ENCODE measurements around the gene KIRREL1. TPM values are rescaled to one million over a fixed set of nuclear protein-coding genes. Genes with fewer than 3 reads are reported as not detected.

Gene KIRREL1
- total RNA-seq, 2 experiments from 2014 or later, result not detected

DNA sequence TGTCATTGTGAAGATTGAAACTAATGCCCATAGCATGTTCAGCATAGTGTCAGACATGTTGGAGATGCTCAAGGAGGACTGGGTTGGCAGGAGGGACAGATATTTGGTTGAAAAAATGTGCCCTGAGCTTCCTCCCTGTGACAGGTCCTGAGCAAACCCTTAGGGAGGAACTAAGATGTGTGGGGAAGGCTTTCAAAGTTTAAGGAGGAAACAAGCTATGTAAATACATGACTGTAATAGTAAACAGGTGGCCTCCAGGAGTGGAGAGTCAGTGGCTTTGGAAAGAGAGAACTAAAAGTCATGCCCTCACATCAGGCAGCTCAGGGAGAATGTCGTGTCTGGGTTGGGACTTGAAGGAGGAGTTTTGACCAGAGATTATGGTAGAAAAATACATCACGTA lies 9.7 kb upstream of the KIRREL1 start:
- Mint-ChIP-seq H3K4me1 (no peaks in the 10 kb centered on the region), H3K36me3 (ENCODE audit: low read depth) (no peaks in the 10 kb centered on the region), H3K27ac (no peak overlapping the region), H3K4me3 (no peak overlapping the region), H3K9me3 (no peaks in the 10 kb centered on the region), H3K27me3 (peaks cover 9% of the 10 kb centered on the region)
- CTCF ChIA-PET, result interaction anchor here (1.0 kb wide), 1 partner anchor 94 kb away, joined by 3 read pairs; no protein-coding TSS in a partner anchor
- DNase-seq, result no peak
- POLR2A ChIA-PET, result no interaction called here

DNA sequence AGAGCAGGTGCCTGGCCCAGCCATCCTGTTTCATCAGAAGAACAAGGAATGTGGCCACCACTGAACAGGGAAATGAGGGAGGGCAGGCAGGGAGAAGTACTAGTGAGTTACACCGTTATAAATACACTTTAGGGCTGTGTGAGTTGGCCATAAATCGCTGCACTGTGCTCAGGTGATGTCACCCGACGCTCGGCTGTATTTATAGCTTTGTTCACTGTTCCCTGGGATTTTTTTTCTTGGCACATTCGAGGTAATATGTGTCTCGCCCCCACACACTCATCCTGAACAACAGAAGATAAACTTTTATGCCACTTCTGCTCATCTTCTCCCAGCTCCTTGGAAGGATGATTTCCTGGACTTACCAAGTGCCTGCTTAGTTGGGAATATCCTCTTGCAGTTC lies 9.0 kb upstream of the KIRREL1 start:
- no peaks in the 10 kb centered on the region for H3K9me3 Mint-ChIP-seq
- DNase-seq, result no peak
- H3K4me1 Mint-ChIP-seq, result no peaks in the 10 kb centered on the region
- ChIA-PET POLR2A (no interaction called here), CTCF (interaction anchor here (1.0 kb wide), 1 partner anchor 93 kb away, joined by 3 read pairs; no protein-coding TSS in a partner anchor)
- no peaks in the 10 kb centered on the region for H3K36me3 Mint-ChIP-seq (ENCODE audit: low read depth)
- H3K27ac Mint-ChIP-seq, result no peak overlapping the region
- peaks cover 6% of the 10 kb centered on the region for H3K27me3 Mint-ChIP-seq
- H3K4me3 Mint-ChIP-seq, result no peak overlapping the region

DNA sequence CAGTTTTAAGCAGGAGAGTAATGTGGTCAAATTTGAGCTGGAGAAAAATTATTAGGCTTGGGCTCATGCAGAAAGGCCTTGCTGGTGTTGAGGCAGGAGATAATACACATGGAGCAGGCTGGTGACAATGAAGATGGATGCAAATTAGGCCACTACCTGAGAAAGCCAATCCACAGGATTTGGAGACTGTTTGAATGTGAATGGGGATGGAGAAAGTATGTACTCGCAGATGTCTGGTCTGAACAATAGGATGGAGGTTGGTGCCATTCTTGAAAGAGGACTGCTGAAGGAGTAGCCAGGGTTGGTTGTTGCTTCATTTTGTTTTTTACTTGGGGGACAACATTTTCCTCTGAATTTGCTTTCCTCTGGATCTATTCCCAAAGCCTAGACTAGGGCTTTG lies 8.0 kb upstream of the KIRREL1 start:
- H3K9me3 Mint-ChIP-seq, result no peaks in the 10 kb centered on the region
- no peaks in the 10 kb centered on the region for H3K36me3 Mint-ChIP-seq (ENCODE audit: low read depth)
- no peak overlapping the region for H3K27ac Mint-ChIP-seq
- ChIA-PET CTCF (no interaction called here), POLR2A (no interaction called here)
- H3K27me3 Mint-ChIP-seq, result peaks cover 9% of the 10 kb centered on the region
- H3K4me3 Mint-ChIP-seq, result no peak overlapping the region
- DNase-seq, result no peak
- H3K4me1 Mint-ChIP-seq, result no peaks in the 10 kb centered on the region

DNA sequence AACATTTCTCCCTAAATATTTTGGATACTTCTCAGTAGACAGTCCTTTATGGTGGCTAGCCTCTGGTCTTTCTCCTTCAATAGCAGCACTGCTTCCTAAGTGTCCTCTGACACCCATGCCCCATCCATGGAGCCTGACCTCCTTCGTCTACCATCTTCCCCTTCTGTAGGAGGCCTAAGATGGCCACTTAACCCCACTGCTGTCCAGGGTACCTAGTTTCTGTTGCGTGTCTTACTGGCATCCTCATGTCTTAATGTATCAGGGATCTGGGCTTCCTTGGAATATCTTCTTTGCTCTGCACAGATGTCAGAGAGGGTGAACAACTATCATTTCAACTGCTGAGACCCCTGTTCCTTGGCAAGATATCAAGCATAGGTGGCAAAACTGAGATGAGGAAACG lies 5.4 kb upstream of the KIRREL1 start:
- Mint-ChIP-seq H3K9me3 (no peaks in the 10 kb centered on the region), H3K36me3 (ENCODE audit: low read depth) (no peaks in the 10 kb centered on the region), H3K4me1 (peaks cover 4% of the 10 kb centered on the region), H3K27me3 (peaks cover 27% of the 10 kb centered on the region), H3K4me3 (no peak overlapping the region), H3K27ac (no peak overlapping the region)
- POLR2A ChIA-PET, result no interaction called here
- CTCF ChIA-PET, result interaction anchor here (1.2 kb wide), 1 partner anchor 12 kb away, joined by 3 read pairs; no protein-coding TSS in a partner anchor
- no peak for DNase-seq

DNA sequence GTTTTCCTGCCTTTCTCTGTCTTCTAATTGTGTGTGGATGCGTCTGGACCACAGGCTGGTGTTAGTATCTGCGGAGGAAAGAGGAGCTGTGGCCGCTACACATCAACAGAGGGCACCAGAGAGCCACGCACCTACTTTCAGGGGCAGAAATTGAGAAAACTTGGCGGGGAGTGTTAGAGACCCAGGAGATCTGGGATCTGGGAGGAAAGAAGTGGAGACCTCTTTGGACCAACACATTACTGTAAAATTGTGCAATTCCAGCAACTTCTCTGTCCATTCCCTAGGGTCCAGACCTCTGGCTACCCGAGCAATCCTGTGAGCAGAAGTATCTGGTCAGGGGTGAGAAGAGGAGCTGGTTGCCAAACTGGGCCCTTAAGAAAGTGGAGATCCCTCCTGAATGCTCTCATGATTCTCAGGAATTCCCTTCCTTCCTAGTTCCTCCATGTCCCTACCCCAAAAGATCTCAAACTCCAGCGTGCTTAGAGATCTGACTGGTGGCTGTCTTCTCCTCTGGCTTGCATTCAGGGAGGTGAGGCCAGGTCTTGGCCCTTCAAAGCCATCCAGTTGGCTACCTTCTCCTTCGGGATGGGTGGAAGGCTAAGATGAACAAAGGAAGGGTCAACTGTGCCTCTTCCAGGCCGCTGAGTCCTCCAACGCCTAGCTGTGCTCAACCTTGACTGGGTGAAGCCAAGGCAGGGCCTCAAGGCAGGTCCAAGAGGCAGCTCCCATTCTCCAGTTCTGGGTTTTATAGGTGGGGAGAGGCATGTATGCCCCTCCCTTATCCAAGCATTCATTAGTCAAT lies 1.2 kb upstream of the KIRREL1 start:
- Mint-ChIP-seq H3K4me3 (no peak overlapping the region), H3K36me3 (ENCODE audit: low read depth) (no peaks in the 10 kb centered on the region), H3K4me1 (peaks cover 9% of the 10 kb centered on the region), H3K27ac (no peak overlapping the region), H3K9me3 (no peaks in the 10 kb centered on the region), H3K27me3 (peaks cover 46% of the 10 kb centered on the region)
- ChIA-PET CTCF (interaction anchor here (0.5 to 2.9 kb wide), 8 partner anchors 12 to 149 kb away, joined by 3 to 13 read pairs (median 4); no protein-coding TSS in a partner anchor), POLR2A (no interaction called here)
- DNase-seq, result peak; percentile 55

DNA sequence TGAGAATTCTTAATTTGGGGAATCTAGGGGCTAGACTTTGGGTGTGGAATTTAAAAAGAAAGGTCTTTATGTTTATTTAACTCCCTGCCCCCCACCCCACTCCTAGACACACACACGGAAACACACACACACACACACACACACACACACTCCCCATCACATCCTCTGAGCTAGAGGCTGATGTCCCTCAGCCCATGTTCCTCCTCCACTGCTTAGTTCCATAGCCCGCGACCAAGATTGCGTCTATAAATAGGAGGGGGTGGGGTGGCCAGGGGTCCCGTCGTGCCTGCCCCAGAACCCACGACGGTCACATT lies 655 bp upstream of the KIRREL1 start:
- ChIA-PET POLR2A (no interaction called here), CTCF (interaction anchor here (1.0 to 2.9 kb wide), 5 partner anchors 15 to 149 kb away, joined by 4 to 13 read pairs (median 5); no protein-coding TSS in a partner anchor)
- DNase-seq, result no peak
- no peaks in the 10 kb centered on the region for H3K9me3 Mint-ChIP-seq
- H3K36me3 Mint-ChIP-seq (ENCODE audit: low read depth), result no peaks in the 10 kb centered on the region
- H3K27me3 Mint-ChIP-seq, result peaks cover 48% of the 10 kb centered on the region
- H3K27ac Mint-ChIP-seq, result no peak overlapping the region
- peak overlapping the region; percentile 47 for H3K4me3 Mint-ChIP-seq
- peaks cover 9% of the 10 kb centered on the region for H3K4me1 Mint-ChIP-seq

DNA sequence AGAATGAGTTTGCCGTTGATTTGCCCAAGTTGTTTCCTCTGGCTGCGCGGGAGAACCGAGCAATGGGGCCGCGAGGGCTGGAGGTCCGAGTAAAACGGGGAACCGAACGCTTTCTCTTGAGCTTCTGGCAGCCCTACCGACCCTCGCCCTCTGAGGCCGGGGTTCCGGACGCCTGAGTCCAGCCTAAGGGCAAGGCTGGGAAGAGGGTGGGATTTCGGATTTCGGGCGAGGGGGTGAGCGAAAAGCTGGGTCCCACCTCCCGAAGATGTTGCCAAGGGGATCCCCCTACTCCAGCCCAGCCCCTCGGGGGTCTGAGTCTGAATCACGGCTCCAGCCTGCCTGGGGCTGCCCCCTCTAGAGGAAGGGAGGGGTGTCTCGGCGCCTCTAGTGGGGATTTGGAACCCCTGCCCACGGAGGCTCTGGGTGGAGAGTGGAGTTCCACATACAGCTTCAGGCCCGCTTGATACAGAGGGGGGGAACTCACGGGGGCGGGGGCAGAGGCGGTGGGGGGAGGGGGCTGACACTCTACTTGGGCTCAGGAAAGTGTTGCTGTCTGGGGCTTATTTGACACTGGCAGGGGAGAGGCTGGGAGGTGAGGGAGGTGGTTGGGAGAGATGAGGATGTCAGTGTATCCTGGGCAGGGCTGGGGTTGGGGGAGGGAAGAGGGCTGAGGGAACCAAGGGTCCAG lies 617 bp downstream of the KIRREL1 start:
- ChIA-PET CTCF (interaction anchor here (1.2 kb wide), 1 partner anchor 124 kb away, joined by 4 read pairs; no protein-coding TSS in a partner anchor), POLR2A (no interaction called here)
- Mint-ChIP-seq H3K9me3 (no peaks in the 10 kb centered on the region), H3K27ac (no peak overlapping the region), H3K27me3 (peaks cover 50% of the 10 kb centered on the region), H3K36me3 (ENCODE audit: low read depth) (no peaks in the 10 kb centered on the region), H3K4me1 (peaks cover 9% of the 10 kb centered on the region), H3K4me3 (no peak overlapping the region)
- DNase-seq, result no peak

DNA sequence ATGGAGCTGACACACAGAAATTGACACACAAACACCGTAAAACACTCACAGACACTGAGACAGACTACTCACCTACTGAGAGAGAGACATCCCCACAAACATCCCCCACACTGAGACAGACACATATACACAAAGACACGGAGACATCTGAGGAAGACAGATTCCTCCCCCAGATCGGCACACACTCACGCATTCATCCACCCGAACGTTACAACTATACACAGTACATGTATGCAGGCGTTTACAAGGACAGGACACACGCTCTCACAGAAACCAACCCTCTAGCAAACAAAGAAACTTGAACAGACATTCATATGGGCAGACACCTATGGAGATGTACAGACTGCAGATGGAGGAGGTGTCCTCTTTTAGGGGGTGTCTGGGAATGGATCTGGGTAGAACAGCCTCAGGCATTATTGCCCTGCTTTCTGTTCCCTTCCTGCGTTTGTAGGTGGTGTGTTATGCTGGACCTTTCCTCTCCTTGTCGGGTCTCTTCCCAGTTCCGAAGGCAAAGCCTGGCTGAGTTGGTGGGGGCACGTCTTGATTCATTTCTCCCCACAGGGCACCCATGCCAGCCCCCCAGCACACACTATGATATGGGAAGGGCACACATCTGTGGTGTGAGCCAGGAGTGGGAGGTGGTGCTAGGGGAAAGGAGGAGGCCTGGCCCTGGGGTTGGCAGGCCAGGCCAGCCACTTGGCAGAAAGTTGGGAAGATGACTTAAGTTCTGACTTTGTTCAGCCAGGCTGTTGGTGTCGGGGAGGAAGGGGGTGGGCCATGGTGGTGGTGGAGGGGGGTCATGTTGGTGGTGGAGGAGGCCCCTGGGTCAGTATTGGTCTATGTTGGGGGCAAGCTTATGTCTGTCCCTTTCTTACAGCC lies 1.5 kb downstream of the KIRREL1 start:
- peaks cover 51% of the 10 kb centered on the region for H3K27me3 Mint-ChIP-seq
- no peak overlapping the region for H3K4me3 Mint-ChIP-seq
- H3K36me3 Mint-ChIP-seq (ENCODE audit: low read depth), result no peaks in the 10 kb centered on the region
- no peak for DNase-seq
- no peak overlapping the region for H3K27ac Mint-ChIP-seq
- peaks cover 9% of the 10 kb centered on the region for H3K4me1 Mint-ChIP-seq
- POLR2A ChIA-PET, result no interaction called here
- H3K9me3 Mint-ChIP-seq, result no peaks in the 10 kb centered on the region
- CTCF ChIA-PET, result no interaction called here

DNA sequence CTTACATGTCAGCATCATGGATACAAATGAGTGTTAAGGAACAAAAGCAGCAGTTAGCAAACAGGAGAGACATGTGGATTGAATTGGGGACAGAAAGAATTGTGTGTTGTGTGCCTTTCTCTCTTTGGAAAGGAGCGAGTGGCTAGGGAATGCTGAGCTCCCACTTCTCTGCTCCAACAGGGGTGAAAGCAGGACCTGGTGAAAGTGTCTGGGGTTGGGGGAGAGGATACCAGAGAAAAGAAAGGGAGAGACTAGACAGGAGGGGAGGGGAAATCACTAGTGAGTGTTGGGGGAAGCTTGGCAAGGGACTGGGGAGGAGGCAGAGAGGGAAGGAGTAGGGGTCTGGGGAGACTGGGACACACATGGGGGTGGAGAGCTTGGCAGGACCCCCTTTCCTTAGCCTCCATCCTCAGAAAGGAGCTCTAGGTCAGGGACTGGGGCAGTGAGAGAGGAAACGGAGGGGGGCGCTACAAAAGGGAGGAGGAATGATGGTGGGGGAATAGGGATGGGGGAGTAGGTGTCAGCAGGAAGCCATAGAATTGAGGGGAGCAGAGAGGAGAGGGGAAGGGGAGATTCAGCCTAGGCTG lies 2.2 kb downstream of the KIRREL1 start:
- Mint-ChIP-seq H3K9me3 (no peaks in the 10 kb centered on the region), H3K4me3 (no peak overlapping the region), H3K27me3 (peaks cover 50% of the 10 kb centered on the region), H3K27ac (no peak overlapping the region), H3K4me1 (peaks cover 9% of the 10 kb centered on the region), H3K36me3 (ENCODE audit: low read depth) (no peaks in the 10 kb centered on the region)
- ChIA-PET CTCF (interaction anchor here (0.6 kb wide), 2 partner anchors 529 to 1253 kb away, joined by 3 read pairs; no protein-coding TSS in a partner anchor), POLR2A (no interaction called here)
- DNase-seq, result no peak

DNA sequence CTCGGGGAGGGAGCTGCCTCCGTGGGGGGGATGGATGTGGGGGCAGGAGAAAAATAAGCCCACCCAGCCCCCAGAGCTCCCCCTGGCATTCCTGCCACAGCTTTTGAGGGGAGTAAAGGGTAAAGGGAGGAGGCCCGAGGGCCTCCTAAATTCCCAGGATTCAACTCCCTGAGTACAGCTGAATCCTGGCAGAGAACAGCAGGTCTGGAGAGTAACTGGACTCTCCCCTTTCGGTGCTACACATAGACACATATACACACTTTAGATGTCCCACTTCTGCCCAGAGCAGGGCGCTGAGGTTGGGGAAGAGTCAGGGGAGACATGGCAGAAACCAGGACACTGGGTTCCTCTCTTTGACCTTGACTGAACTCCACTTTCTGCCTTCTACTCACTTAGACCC lies 3.0 kb downstream of the KIRREL1 start:
- ChIA-PET CTCF (interaction anchor here (0.6 kb wide), 1 partner anchor 1252 kb away, joined by 3 read pairs; no protein-coding TSS in a partner anchor), POLR2A (no interaction called here)
- DNase-seq, result no peak
- no peaks in the 10 kb centered on the region for H3K9me3 Mint-ChIP-seq
- peaks cover 48% of the 10 kb centered on the region for H3K27me3 Mint-ChIP-seq
- H3K4me1 Mint-ChIP-seq, result peaks cover 9% of the 10 kb centered on the region
- H3K4me3 Mint-ChIP-seq, result no peak overlapping the region
- no peak overlapping the region for H3K27ac Mint-ChIP-seq
- H3K36me3 Mint-ChIP-seq (ENCODE audit: low read depth), result no peaks in the 10 kb centered on the region

DNA sequence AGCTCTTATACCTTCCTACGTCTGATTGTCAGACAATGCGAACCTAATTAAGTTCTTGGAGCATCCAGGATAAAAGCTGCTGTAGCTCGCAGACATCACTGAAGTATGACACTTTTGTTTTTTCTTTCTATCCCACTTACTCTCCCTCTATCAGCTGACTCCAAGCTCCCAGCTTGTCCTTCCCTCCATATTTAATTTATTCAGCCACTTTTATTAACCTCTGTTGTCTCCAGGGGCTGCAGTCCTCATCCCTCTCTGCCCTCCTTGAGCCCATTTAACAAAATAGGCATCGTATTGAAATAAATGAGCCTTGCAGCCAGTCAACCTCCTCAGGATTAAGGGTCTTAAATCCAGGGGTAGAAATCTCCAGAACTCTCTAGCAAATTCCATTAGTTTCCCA lies 7.1 kb downstream of the KIRREL1 start:
- Mint-ChIP-seq H3K4me3 (no peak overlapping the region), H3K36me3 (ENCODE audit: low read depth) (no peaks in the 10 kb centered on the region), H3K27me3 (peaks cover 16% of the 10 kb centered on the region), H3K4me1 (no peaks in the 10 kb centered on the region), H3K9me3 (no peaks in the 10 kb centered on the region), H3K27ac (no peak overlapping the region)
- POLR2A ChIA-PET, result no interaction called here
- CTCF ChIA-PET, result no interaction called here
- DNase-seq, result no peak

DNA sequence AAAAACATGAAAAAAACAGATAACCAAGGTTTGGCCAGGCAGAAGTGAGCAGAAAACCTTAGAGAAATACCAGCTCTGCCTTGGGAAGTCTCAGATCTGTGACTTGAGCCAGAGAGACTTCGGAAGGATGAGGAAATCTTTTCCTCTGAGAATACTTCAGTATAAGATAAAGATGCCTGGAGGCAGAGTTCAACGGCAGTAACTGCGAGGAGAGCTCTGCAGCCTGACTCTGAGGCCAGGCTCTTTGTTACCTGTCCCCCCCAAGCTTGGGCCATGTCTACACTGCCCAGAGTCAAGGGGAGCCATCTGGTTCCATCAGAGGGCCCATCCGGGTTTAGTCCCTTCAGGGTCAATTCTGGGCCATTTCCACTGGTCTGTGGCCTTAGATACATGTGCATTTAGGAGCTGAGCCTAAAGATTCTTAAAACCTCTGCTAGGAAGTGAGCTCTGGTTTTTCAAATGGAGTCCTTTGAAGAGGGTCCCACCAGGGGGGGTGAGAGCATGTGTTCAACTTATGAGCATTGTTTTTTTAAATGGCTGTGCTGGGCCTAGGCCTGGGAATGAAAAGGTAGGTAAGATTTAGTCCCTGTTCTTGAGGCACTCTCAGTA lies 8.7 kb downstream of the KIRREL1 start:
- no peak for DNase-seq
- Mint-ChIP-seq H3K27me3 (peaks cover 11% of the 10 kb centered on the region), H3K36me3 (ENCODE audit: low read depth) (no peaks in the 10 kb centered on the region), H3K9me3 (no peaks in the 10 kb centered on the region), H3K27ac (no peak overlapping the region), H3K4me1 (no peaks in the 10 kb centered on the region), H3K4me3 (no peak overlapping the region)
- ChIA-PET CTCF (no interaction called here), POLR2A (no interaction called here)
